Endothelial cell of umbilical vein (primary cell): ENCODE results near the gene NUP214. TPM values are rescaled to one million over a fixed set of nuclear protein-coding genes. Genes with fewer than 3 reads are reported as not detected.

Experiments used
- BruUV-seq: library from RNA; stranded (reverse); fragments of 400-500 nt; replicated peaks from 2 replicates; lab custom pipeline; 2021; lab: Mats Ljungman, UMichigan
- CTCF ChIA-PET: fragments of 300-600, 350-600 bp; sonication (Branson Sonifier 250); formaldehyde crosslinking; loops from one replicate; lab custom pipeline; 2021; ENCODE audit warnings: antibody characterized with exemption, inconsistent platforms; lab: Charles Lee
- POLR2A ChIA-PET: fragments of 300-600, 350-600 bp; sonication (Branson Sonifier 250); formaldehyde crosslinking; loops from one replicate; lab custom pipeline; 2021; ENCODE audit warnings: antibody characterized with exemption, inconsistent platforms; lab: Charles Lee
- DNase-seq: peaks from one replicate; pipeline ENCODE4 v3.0.0-alpha.2; 2011; ENCODE audit warnings: low read depth, low spot score
- FAIRE-seq: peaks from 2 replicates; lab custom pipeline; 2011; peaks lifted over from hg19 to GRCh38; lab: Jason Lieb, UNC
- H2AFZ ChIP-seq: 2 replicates; pipeline ENCODE4 v1.6.0; 2012; ENCODE audit warnings: low read depth, low read length, control low read depth, inconsistent platforms
- H3K27ac ChIP-seq: 2 replicates; pipeline ENCODE4 v1.5.1; 2011; ENCODE audit warnings: low read depth, mild to moderate bottlenecking, control low read depth, low read length, moderate library complexity; ENCODE audit not compliant: insufficient read depth
- H3K27me3 ChIP-seq, 2 experiments: 2 replicates each; pipeline versions ENCODE4 v1.6.0 to v1.6.1; 2011; ENCODE audit warnings: low read length in 2 of 2, mixed read lengths in 1 of 2; ENCODE audit not compliant: control insufficient read depth in 2 of 2, insufficient read depth in 2 of 2
- H3K36me3 ChIP-seq, 2 experiments: 2 replicates in 1 of 2; 3 replicates in 1 of 2; pipeline ENCODE4 v1.5.1; 2011; ENCODE audit warnings: low read length in 2 of 2, mild to moderate bottlenecking in 1 of 2, moderate library complexity in 1 of 2; ENCODE audit not compliant: control insufficient read depth in 2 of 2, insufficient read depth in 2 of 2; ENCODE audit errors: extremely low read depth in 1 of 2
- H3K4me1 ChIP-seq: 3 replicates; pipeline ENCODE4 v1.5.1; 2011; ENCODE audit warnings: mild to moderate bottlenecking, low read length; ENCODE audit not compliant: control insufficient read depth, insufficient read depth; ENCODE audit errors: extremely low read depth
- H3K4me2 ChIP-seq: 2 replicates; pipeline ENCODE4 v1.6.1; 2011; ENCODE audit warnings: low read length, control low read depth, mixed read lengths; ENCODE audit not compliant: insufficient read depth
- H3K4me3 ChIP-seq, 3 experiments: fragments of 200-600 bp in 1 of 3; sonication (generic), shearing (Covaris generic) in 1 of 3; replicated peaks in 1 of 3; 2 replicates each; pipeline ENCODE4 v1.5.1; 2011 to 2016; ENCODE audit warnings: control low read depth in 3 of 3, low read length in 3 of 3, mild to moderate bottlenecking in 2 of 3, inconsistent platforms in 1 of 3, low read depth in 1 of 3, moderate library complexity in 1 of 3; ENCODE audit not compliant: insufficient read depth in 1 of 3
- H3K79me2 ChIP-seq: 2 replicates; pipeline ENCODE4 v1.6.0; 2012; ENCODE audit warnings: low read length, inconsistent platforms; ENCODE audit not compliant: control insufficient read depth, insufficient read depth
- H3K9ac ChIP-seq: replicated peaks from 2 replicates; pipeline ENCODE3; 2011; ENCODE audit warnings: low read length, control low read depth; ENCODE audit not compliant: insufficient read depth; ENCODE audit errors: extremely low read depth
- H3K9me1 ChIP-seq: replicated peaks from 3 replicates; pipeline ENCODE4 v1.6.0; 2011; ENCODE audit warnings: mild to moderate bottlenecking, low read length; ENCODE audit not compliant: control insufficient read depth, insufficient read depth; ENCODE audit errors: extremely low read depth
- H3K9me3 ChIP-seq: replicated peaks from 2 replicates; pipeline ENCODE4 v1.5.1; 2012; ENCODE audit warnings: low read length, inconsistent platforms; ENCODE audit not compliant: control insufficient read depth, insufficient read depth
- H4K20me1 ChIP-seq: replicated peaks from 2 replicates; pipeline ENCODE3; 2011; ENCODE audit warnings: mild to moderate bottlenecking, low read length; ENCODE audit not compliant: control insufficient read depth, insufficient read depth; ENCODE audit errors: extremely low read depth
- CTCF ChIP-seq, 2 donors: IDR thresholded peaks; 1 replicate in 1 of 2; 2 replicates in 1 of 2; pipeline ENCODE4 v1.5.1; 2011; ENCODE audit warnings: low read length in 2 of 2, mild to moderate bottlenecking in 2 of 2, moderate library complexity in 2 of 2, control low read depth in 1 of 2, inconsistent platforms in 1 of 2, low read depth in 1 of 2; ENCODE audit not compliant: insufficient read depth in 1 of 2; ENCODE audit errors: extremely low read depth in 1 of 2
- EZH2 ChIP-seq: IDR thresholded peaks from 2 replicates; pipeline ENCODE4 v1.6.1; 2012; ENCODE audit warnings: borderline replicate concordance, low read depth, mild to moderate bottlenecking, moderate library complexity, low read length, inconsistent platforms; ENCODE audit not compliant: severe bottlenecking
- FOS ChIP-seq: IDR thresholded peaks from 2 replicates; pipeline ENCODE4 v1.6.1; 2011; ENCODE audit warnings: mild to moderate bottlenecking, low read length, moderate library complexity, borderline replicate concordance; ENCODE audit not compliant: insufficient read depth
- GATA2 ChIP-seq: IDR thresholded peaks from 2 replicates; pipeline ENCODE4 v1.7.0; 2011; ENCODE audit warnings: low read depth, mild to moderate bottlenecking, moderate library complexity, mixed read lengths, low read length; ENCODE audit not compliant: insufficient read length, insufficient read depth
- JUN ChIP-seq: IDR thresholded peaks from 2 replicates; pipeline ENCODE4 v1.6.1; 2011; ENCODE audit warnings: borderline replicate concordance, low read depth; ENCODE audit not compliant: insufficient read length, insufficient read depth
- MAX ChIP-seq: IDR thresholded peaks from 2 replicates; pipeline ENCODE4 v1.6.1; 2011; ENCODE audit not compliant: insufficient read depth, insufficient read length
- MYC ChIP-seq: IDR thresholded peaks from one replicate; pipeline ENCODE4 v1.6.1; 2011; ENCODE audit warnings: mild to moderate bottlenecking, low read depth, low read length
- POLR2A ChIP-seq: IDR thresholded peaks from 2 replicates; pipeline ENCODE4 v1.6.1; 2012; ENCODE audit warnings: low read depth, mild to moderate bottlenecking, control low read depth, low read length
- POLR2AphosphoS5 ChIP-seq: IDR thresholded peaks from 2 replicates; pipeline ENCODE4 v1.6.1; 2012; ENCODE audit warnings: low read depth, mild to moderate bottlenecking, control low read depth, low read length, moderate library complexity; ENCODE audit not compliant: insufficient read depth
- dilution Hi-C: fragments of 300-500 bp; cut with MboI; formaldehyde crosslinking; loops from one replicate; pipeline ENCODE4 v1.15.0; 2019; ENCODE audit warnings: low sequenced_read_pairs; ENCODE audit not compliant: extremely low pct_ligation_motif_present
- intact Hi-C: fragments of 100-400 bp; cut with micrococcal nuclease; formaldehyde crosslinking; loops from one replicate; pipeline ENCODE4 v1.10.0; 2022
- polyA plus RNA-seq, 4 experiments: library from polyadenylated mRNA; depleted of rRNA in 3 of 4; stranded (reverse) in 3 of 4; unstranded in 1 of 4; fragments of >200 nt; gene quantifications; 2 replicates each; pipeline versions ENCODE4 v1.2.1 to v1.2.3, GENCODE V29; 2011 to 2012; ENCODE audit warnings: missing spikeins in 1 of 4
- total RNA-seq: library from RNA; stranded (reverse); gene quantifications from 2 replicates; pipeline ENCODE4 v1.2.3, GENCODE V29; 2021

Gene NUP214
- total and polyA plus RNA-seq, 2 donors (not counting 3 experiments of a cell fraction or from before 2014, with no cell fraction given): 28.7 to 65.9 TPM

GRCh38 chr9:131236761-131237160, 111.4 kb downstream of the NUP214 start:
- Histone ChIP-seq H3K9ac (no peak overlapping the region), H3K4me1 (peaks cover 32% of the 10 kb centered on the region), H3K27me3 (no peaks in the 10 kb centered on the region), H3K9me3 (no peaks in the 10 kb centered on the region), H3K79me2 (no peaks in the 10 kb centered on the region), H3K36me3 (peaks cover 0 to 23% of the 10 kb centered on the region in 2 experiments), H2AFZ (no peak overlapping the region), H3K4me2 (no peak overlapping the region), H4K20me1 (no peaks in the 10 kb centered on the region), H3K9me1 (no peaks in the 10 kb centered on the region), H3K27ac (peak overlapping the region; percentile 97), H3K4me3 (no peak overlapping the region)
- dilution Hi-C loops (no loop called here), intact Hi-C loops (loop anchor here (1.0 kb wide), 1 partner anchor 10 kb away; no protein-coding TSS in a partner anchor)
- CTCF ChIA-PET: interaction anchor here (1.0 to 1.2 kb wide), 2 partner anchors 40 to 100 kb away, joined by 3 to 4 read pairs; partner anchors contain the start of gene FAM78A
- FAIRE-seq (peak; percentile 24), DNase-seq (peak; percentile 54)
- no TSS peak for BruUV-seq
- TF ChIP-seq JUN: no peak
- TF ChIP-seq MYC: no peak
- no peak for TF ChIP-seq POLR2AphosphoS5
- TF ChIP-seq EZH2: no peak
- no peak for TF ChIP-seq FOS
- no peak for TF ChIP-seq GATA2
- no peak for TF ChIP-seq CTCF (IDR thresholded peaks at IDR 0.05; ENCODE audit: extremely low read depth in 1 of 2, insufficient read depth in 1 of 2, low read depth in 1 of 2, low read length in 2 of 2)
- TF ChIP-seq POLR2A: no peak
- no peak for TF ChIP-seq MAX
- POLR2A ChIA-PET: interaction anchor here (0.6 to 0.9 kb wide), 2 partner anchors 34 to 58 kb away, joined by 3 to 4 read pairs; no protein-coding TSS in a partner anchor
